ENCODE data around the gene PTPRK. TPM values are rescaled to one million over a fixed set of nuclear protein-coding genes. Genes with fewer than 3 reads are reported as not detected.

PTPRK gene
- total and polyA plus RNA-seq, 2 of the 8 experiments (the other 6 are each of a cell fraction or from before 2014, with no cell fraction given): 11.4 to 47.3 TPM

GRCh38 chr6:127971386-127971785, 549.0 kb downstream of the PTPRK start:
- Histone ChIP-seq H3K23me2 (ENCODE audit: low read depth, low read length) (no peaks in the 10 kb centered on the region), H3K18ac (ENCODE audit: extremely low read depth, low read length) (no peak overlapping the region), H4K5ac (ENCODE audit: insufficient read length, low read depth, low read length) (no peak overlapping the region), H2BK120ac (replicated peaks; ENCODE audit: low read depth, low read length) (no peak overlapping the region), H3K79me2 (ENCODE audit: control insufficient read depth in 1 of 2, insufficient read depth in 2 of 2, low read length in 2 of 2) (no peaks in the 10 kb centered on the region), H3K79me1 (ENCODE audit: low read depth, low read length) (no peaks in the 10 kb centered on the region), H3K23ac (ENCODE audit: insufficient read length) (no peak overlapping the region), H3K14ac (ENCODE audit: insufficient read length) (no peak overlapping the region), H3K27me3 (replicated peaks in 1 of 4; ENCODE audit: control insufficient read depth in 3 of 4, extremely low read depth in 1 of 4, insufficient read depth in 3 of 4, low read length in 3 of 4) (no peaks in the 10 kb centered on the region), H4K20me1 (replicated peaks in 1 of 2; ENCODE audit: control insufficient read depth in 1 of 2, insufficient read depth in 2 of 2, low read length in 2 of 2) (no peaks in the 10 kb centered on the region), H3K4ac (replicated peaks; ENCODE audit: insufficient read length, low read depth, low read length) (no peak overlapping the region), H3K9me3 (ENCODE audit: insufficient read depth in 2 of 2, low read depth in 1 of 2, low read length in 1 of 2) (no peaks in the 10 kb centered on the region), H2BK5ac (ENCODE audit: low read depth, low read length) (no peak overlapping the region), H4K91ac (replicated peaks; ENCODE audit: insufficient read length, low read length) (no peak overlapping the region), H3K56ac (replicated peaks; ENCODE audit: insufficient read length, low read depth, low read length) (no peak overlapping the region), H2BK20ac (ENCODE audit: low read length) (no peak overlapping the region), H3K4me2 (ENCODE audit: insufficient read depth in 1 of 2, low read depth in 2 of 2, low read length in 2 of 2) (no peak overlapping the region), H2BK15ac (ENCODE audit: low read length) (no peak overlapping the region), H3K27ac (ENCODE audit: low read depth, low read length) (no peak overlapping the region), H2AK5ac (ENCODE audit: low read depth, low read length) (no peak overlapping the region), H3K9ac (replicated peaks in 1 of 4; ENCODE audit: extremely low read depth in 1 of 4, low read depth in 3 of 4, low read length in 3 of 4) (no peak overlapping the region), H4K8ac (ENCODE audit: extremely low read depth, insufficient read depth, low read length) (no peak overlapping the region), H2BK12ac (ENCODE audit: low read depth, low read length) (no peak overlapping the region), H3K4me3 (ENCODE audit: extremely low read depth in 1 of 4, insufficient read depth in 2 of 4, low read depth in 3 of 4, low read length in 4 of 4) (no peak overlapping the region), H3K4me1 (replicated peaks in 1 of 4; ENCODE audit: control insufficient read depth in 3 of 4, insufficient read depth in 4 of 4, low read length in 3 of 4) (no peaks in the 10 kb centered on the region), H3K36me3 (ENCODE audit: control insufficient read depth in 2 of 4, insufficient read depth in 4 of 4, low read length in 3 of 4) (peaks cover 0 to 17% (median 5%) of the 10 kb centered on the region in 4 experiments; a peak in 4 of 8 replicates), H2AFZ (ENCODE audit: low read length) (no peak overlapping the region)
- DNase-seq (ENCODE audit: low read depth in 1 of 2, low spot score in 2 of 2): no peak
- POLR2A ChIA-PET (ENCODE audit: partially characterized antibody): no interaction called here
- 86% methylated on average over 2 of the region's 2 CpGs; no CpG with 5 or more reads in 1 of the 2 experiments for WGBS, 2 experiments (ENCODE audit: extremely low coverage in 1 of 2, insufficient coverage in 1 of 2, insufficient read length in 1 of 2, insufficient replicate concordance in 2 of 2, low coverage in 1 of 2, low lambda C conversion rate in 2 of 2, missing lambda C conversion rate in 1 of 2)
- CTCF ChIA-PET (ENCODE audit: partially characterized antibody): no interaction called here
- TF ChIP-seq POU5F1 (IDR thresholded peaks at IDR 0.05; ENCODE audit: low read depth, low read length): no peak
- no peak for TF ChIP-seq RNF2 (IDR thresholded peaks at IDR 0.05; ENCODE audit: borderline replicate concordance, low read depth, low read length, missing control alignments, poor library complexity, severe bottlenecking)
- TF ChIP-seq KDM5A (IDR thresholded peaks at IDR 0.05; ENCODE audit: low read length): no peak
- no peak for TF ChIP-seq RBBP5 (IDR thresholded peaks at IDR 0.05; ENCODE audit: borderline replicate concordance, low read depth, low read length)
- no peak for FAIRE-seq
